H1 (cell line): ENCODE data around the gene PCID2. TPM values are rescaled to one million over a fixed set of nuclear protein-coding genes. Genes with fewer than 3 reads are reported as not detected.

Experiments used
- CTCF ChIA-PET: fragments of 300-600 bp; sonication (Branson Sonifier 250); formaldehyde crosslinking; loops from one replicate; lab custom pipeline; 2021; ENCODE audit not compliant: partially characterized antibody; lab: Charles Lee
- POLR2A ChIA-PET: fragments of 300-600 bp; sonication (Branson Sonifier 250); formaldehyde crosslinking; loops from one replicate; lab custom pipeline; 2021; ENCODE audit warnings: inconsistent platforms; ENCODE audit not compliant: partially characterized antibody; lab: Charles Lee
- DNase-seq, 2 experiments: peaks; one replicate each; pipeline versions ENCODE4 v3.0.0 to v3.0.0-alpha.2; 2010 to 2022; ENCODE audit warnings: low spot score in 2 of 2, low read depth in 1 of 2, mixed read lengths in 1 of 2
- FAIRE-seq: peaks from 2 replicates; lab custom pipeline; 2011; peaks lifted over from hg19 to GRCh38; lab: Jason Lieb, UNC
- H2AFZ ChIP-seq: 2 replicates; pipeline ENCODE4 v1.8.1; 2012; ENCODE audit warnings: low read length, inconsistent platforms
- H2AK5ac ChIP-seq: 2 replicates; pipeline ENCODE4 v1.6.1; 2013; ENCODE audit warnings: low read depth, low read length
- H2BK120ac ChIP-seq: replicated peaks from 2 replicates; pipeline ENCODE3; 2013; ENCODE audit warnings: low read depth, low read length, inconsistent platforms
- H2BK12ac ChIP-seq: 2 replicates; pipeline ENCODE4 v1.6.1; 2013; ENCODE audit warnings: low read depth, low read length
- H2BK15ac ChIP-seq: 2 replicates; pipeline ENCODE4 v1.6.1; 2013; ENCODE audit warnings: low read length
- H2BK20ac ChIP-seq: 2 replicates; pipeline ENCODE4 v1.6.1; 2013; ENCODE audit warnings: low read length
- H2BK5ac ChIP-seq: 2 replicates; pipeline ENCODE4 v1.6.1; 2013; ENCODE audit warnings: low read depth, low read length
- H3K14ac ChIP-seq: 2 replicates; pipeline ENCODE4 v1.6.1; 2013; ENCODE audit warnings: inconsistent platforms; ENCODE audit not compliant: insufficient read length
- H3K18ac ChIP-seq: 2 replicates; pipeline ENCODE4 v1.6.1; 2013; ENCODE audit warnings: low read length; ENCODE audit errors: extremely low read depth
- H3K23ac ChIP-seq: 2 replicates; pipeline ENCODE4 v1.6.1; 2013; ENCODE audit warnings: inconsistent platforms; ENCODE audit not compliant: insufficient read length
- H3K23me2 ChIP-seq: 2 replicates; pipeline ENCODE4 v1.6.1; 2013; ENCODE audit warnings: low read depth, low read length
- H3K27ac ChIP-seq: 2 replicates; pipeline ENCODE4 v1.6.1; 2011; ENCODE audit warnings: low read depth, low read length, inconsistent platforms
- H3K27me3 ChIP-seq, 4 experiments: replicated peaks in 1 of 4; 1 replicate in 1 of 4; 2 replicates in 3 of 4; pipeline versions ENCODE4 v1.6.1 to v1.8.1; 2011 to 2013; ENCODE audit warnings: low read length in 3 of 4, mild to moderate bottlenecking in 3 of 4, inconsistent platforms in 2 of 4, mixed read lengths in 2 of 4, moderate library complexity in 1 of 4; ENCODE audit not compliant: control insufficient read depth in 3 of 4, insufficient read depth in 3 of 4; ENCODE audit errors: extremely low read depth in 1 of 4
- H3K36me3 ChIP-seq, 4 experiments: 2 replicates each; pipeline versions ENCODE4 v1.6.1 to v1.8.1; 2011 to 2013; ENCODE audit warnings: mild to moderate bottlenecking in 4 of 4, low read length in 3 of 4, moderate library complexity in 2 of 4, control low read depth in 1 of 4, inconsistent platforms in 1 of 4; ENCODE audit not compliant: insufficient read depth in 4 of 4, control insufficient read depth in 2 of 4
- H3K4ac ChIP-seq: replicated peaks from 2 replicates; pipeline ENCODE3; 2013; ENCODE audit warnings: low read length, low read depth, mixed read lengths, inconsistent platforms; ENCODE audit not compliant: insufficient read length
- H3K4me1 ChIP-seq, 4 experiments: replicated peaks in 1 of 4; 1 replicate in 1 of 4; 2 replicates in 3 of 4; pipeline versions ENCODE4 v1.6.1 to v1.8.1; 2011 to 2013; ENCODE audit warnings: low read length in 3 of 4, inconsistent platforms in 2 of 4, mixed read lengths in 1 of 4; ENCODE audit not compliant: insufficient read depth in 4 of 4, control insufficient read depth in 3 of 4
- H3K4me2 ChIP-seq, 2 experiments: 2 replicates each; pipeline versions ENCODE4 v1.6.1 to v1.8.1; 2011 to 2013; ENCODE audit warnings: low read depth in 2 of 2, low read length in 2 of 2, control low read depth in 1 of 2, inconsistent platforms in 1 of 2, mild to moderate bottlenecking in 1 of 2; ENCODE audit not compliant: insufficient read depth in 1 of 2
- H3K4me3 ChIP-seq, 4 experiments: fragments of 200-600, 300-600 bp in 1 of 4; sonication (generic), shearing (Covaris generic), sonication (Bioruptor Twin) in 1 of 4; 2 replicates each; pipeline versions ENCODE4 v1.5.1 to v1.8.1; 2011 to 2016; ENCODE audit warnings: low read length in 4 of 4, low read depth in 3 of 4, control low read depth in 2 of 4, inconsistent platforms in 2 of 4, mild to moderate bottlenecking in 2 of 4, mixed read lengths in 1 of 4, moderate library complexity in 1 of 4; ENCODE audit not compliant: insufficient read depth in 2 of 4; ENCODE audit errors: extremely low read depth in 1 of 4
- H3K56ac ChIP-seq: replicated peaks from 2 replicates; pipeline ENCODE3; 2013; ENCODE audit warnings: low read depth, mild to moderate bottlenecking, mixed read lengths, low read length, inconsistent platforms; ENCODE audit not compliant: insufficient read length
- H3K79me1 ChIP-seq: 2 replicates; pipeline ENCODE4 v1.6.1; 2013; ENCODE audit warnings: low read depth, low read length, control low read depth
- H3K79me2 ChIP-seq, 2 experiments: 2 replicates each; pipeline versions ENCODE4 v1.6.1 to v1.8.1; 2012 to 2013; ENCODE audit warnings: low read length in 2 of 2, mild to moderate bottlenecking in 2 of 2, inconsistent platforms in 1 of 2; ENCODE audit not compliant: insufficient read depth in 2 of 2, control insufficient read depth in 1 of 2
- H3K9ac ChIP-seq, 4 experiments: replicated peaks in 1 of 4; 1 replicate in 1 of 4; 2 replicates in 3 of 4; pipeline versions ENCODE4 v1.6.1 to v1.8.1; 2011 to 2013; ENCODE audit warnings: low read depth in 3 of 4, low read length in 3 of 4, control low read depth in 2 of 4, mild to moderate bottlenecking in 2 of 4, moderate library complexity in 2 of 4, inconsistent platforms in 1 of 4; ENCODE audit errors: extremely low read depth in 1 of 4
- H3K9me3 ChIP-seq, 2 experiments: 2 replicates each; pipeline versions ENCODE4 v1.6.1 to v1.8.1; 2012 to 2013; ENCODE audit warnings: mild to moderate bottlenecking in 2 of 2, moderate library complexity in 2 of 2, control low read depth in 1 of 2, inconsistent platforms in 1 of 2, low read depth in 1 of 2, low read length in 1 of 2, mixed read lengths in 1 of 2; ENCODE audit not compliant: insufficient read depth in 2 of 2
- H4K20me1 ChIP-seq, 2 experiments: replicated peaks in 1 of 2; 2 replicates each; pipeline versions ENCODE3 to v1.8.1; 2011 to 2013; ENCODE audit warnings: inconsistent platforms in 2 of 2, low read length in 2 of 2, mild to moderate bottlenecking in 1 of 2; ENCODE audit not compliant: insufficient read depth in 2 of 2, control insufficient read depth in 1 of 2
- H4K5ac ChIP-seq: 2 replicates; pipeline ENCODE4 v1.6.1; 2013; ENCODE audit warnings: low read length, low read depth, mixed read lengths, inconsistent platforms; ENCODE audit not compliant: insufficient read length
- H4K8ac ChIP-seq: 2 replicates; pipeline ENCODE4 v1.8.0; 2013; ENCODE audit warnings: mild to moderate bottlenecking, moderate library complexity, low read length, inconsistent platforms; ENCODE audit not compliant: insufficient read depth; ENCODE audit errors: extremely low read depth
- H4K91ac ChIP-seq: replicated peaks from 2 replicates; pipeline ENCODE3; 2013; ENCODE audit warnings: low read length, mixed read lengths, inconsistent platforms; ENCODE audit not compliant: insufficient read length
- BCL11A ChIP-seq, 2 experiments: IDR thresholded peaks; one replicate each; pipeline ENCODE4 v1.6.1; 2011; ENCODE audit warnings: low read depth in 2 of 2, low read length in 2 of 2, mild to moderate bottlenecking in 2 of 2
- CHD1 ChIP-seq: IDR thresholded peaks from 2 replicates; pipeline ENCODE4 v1.6.1; 2012; ENCODE audit warnings: low read depth, low read length, improper control_type of control experiment
- EP300 ChIP-seq, 2 experiments: IDR thresholded peaks; 1 replicate in 1 of 2; 2 replicates in 1 of 2; pipeline ENCODE4 v1.6.1; 2011 to 2012; ENCODE audit warnings: low read depth in 2 of 2, low read length in 2 of 2, mild to moderate bottlenecking in 2 of 2, borderline replicate concordance in 1 of 2, inconsistent platforms in 1 of 2, moderate library complexity in 1 of 2
- EZH2 ChIP-seq: fragments of 200-600 bp; sonication (generic); IDR thresholded peaks from 2 replicates; pipeline ENCODE4 v1.7.1; 2012; ENCODE audit warnings: low read depth, mild to moderate bottlenecking, moderate library complexity, low read length, inconsistent platforms; ENCODE audit not compliant: severe bottlenecking
- HDAC2 ChIP-seq, 2 experiments: fragments of 300-600 bp in 1 of 2; sonication (generic) in 1 of 2; IDR thresholded peaks; 2 replicates each; pipeline ENCODE4 v1.6.1; 2011 to 2012; ENCODE audit warnings: low read depth in 2 of 2, low read length in 2 of 2, mild to moderate bottlenecking in 2 of 2, moderate library complexity in 2 of 2, borderline replicate concordance in 1 of 2, inconsistent platforms in 1 of 2
- HDAC6 ChIP-seq: IDR thresholded peaks from one replicate; pipeline ENCODE4 v1.7.1; 2012; ENCODE audit warnings: low read depth, mild to moderate bottlenecking, inconsistent platforms, low read length, moderate library complexity
- JUN ChIP-seq: IDR thresholded peaks from 2 replicates; pipeline ENCODE4 v1.6.1; 2011; ENCODE audit warnings: low read depth, mild to moderate bottlenecking, improper control_type of control experiment, low read length
- JUND ChIP-seq: IDR thresholded peaks from 2 replicates; pipeline ENCODE4 v1.6.1; 2011; ENCODE audit warnings: mild to moderate bottlenecking, improper control_type of control experiment, low read length
- KDM1A ChIP-seq: fragments of 200-600, 300-600 bp; sonication (generic); IDR thresholded peaks from 2 replicates; pipeline ENCODE4 v1.7.1; 2016; ENCODE audit warnings: mild to moderate bottlenecking, low read length, borderline replicate concordance
- RBBP5 ChIP-seq: IDR thresholded peaks from 2 replicates; pipeline ENCODE4 v1.7.1; 2012; ENCODE audit warnings: low read depth, mild to moderate bottlenecking, inconsistent platforms, low read length, moderate library complexity, borderline replicate concordance
- SUZ12 ChIP-seq: fragments of 200-600 bp; sonication (generic); IDR thresholded peaks from 2 replicates; pipeline ENCODE4 v1.6.1; 2012; ENCODE audit warnings: mild to moderate bottlenecking, inconsistent platforms, low read length, moderate library complexity, mixed read lengths
- WGBS, 2 experiments: shearing (Covaris generic) in 1 of 2; methylation state at CpG; one replicate each; pipeline versions ENCODE4 v1.1.6 to v1.1.7; 2013 to 2015; ENCODE audit warnings: low lambda C conversion rate in 2 of 2, mixed read lengths in 2 of 2, inconsistent platforms in 1 of 2, low coverage in 1 of 2, missing lambda C conversion rate in 1 of 2; ENCODE audit not compliant: insufficient replicate concordance in 2 of 2, insufficient coverage in 1 of 2, insufficient read length in 1 of 2; ENCODE audit errors: extremely low coverage in 1 of 2, missing lambda C conversion rate in 1 of 2; 5-methylcytosine and 5-hydroxymethylcytosine counted together
- polyA plus RNA-seq, 7 experiments: library from polyadenylated mRNA; depleted of rRNA in 3 of 7; stranded (reverse) in 5 of 7; unstranded in 2 of 7; fragments of >200 nt in 5 of 7; fragments of 200-250 nt in 2 of 7; gene quantifications; 1 replicate in 5 of 7; 2 replicates in 1 of 7; 4 replicates in 1 of 7; pipeline versions ENCODE4 v1.2.1 to v1.2.3, GENCODE V29; 2011 to 2013; ENCODE audit warnings: missing spikeins in 2 of 7, mixed read lengths in 2 of 7
- total RNA-seq: library from RNA; stranded (reverse); fragmentation: NEBNext Ultra II Directional; extraction: Animal tissue kit (Norgen Biotek cat#: 25700); gene quantifications from 2 replicates; pipeline ENCODE4 v1.2.1, GENCODE V29; 2021

PCID2 gene
- total and polyA plus RNA-seq, 2 of the 8 experiments (the other 6 are each of a cell fraction or from before 2014, with no cell fraction given): 72.4 to 72.8 TPM

DNA sequence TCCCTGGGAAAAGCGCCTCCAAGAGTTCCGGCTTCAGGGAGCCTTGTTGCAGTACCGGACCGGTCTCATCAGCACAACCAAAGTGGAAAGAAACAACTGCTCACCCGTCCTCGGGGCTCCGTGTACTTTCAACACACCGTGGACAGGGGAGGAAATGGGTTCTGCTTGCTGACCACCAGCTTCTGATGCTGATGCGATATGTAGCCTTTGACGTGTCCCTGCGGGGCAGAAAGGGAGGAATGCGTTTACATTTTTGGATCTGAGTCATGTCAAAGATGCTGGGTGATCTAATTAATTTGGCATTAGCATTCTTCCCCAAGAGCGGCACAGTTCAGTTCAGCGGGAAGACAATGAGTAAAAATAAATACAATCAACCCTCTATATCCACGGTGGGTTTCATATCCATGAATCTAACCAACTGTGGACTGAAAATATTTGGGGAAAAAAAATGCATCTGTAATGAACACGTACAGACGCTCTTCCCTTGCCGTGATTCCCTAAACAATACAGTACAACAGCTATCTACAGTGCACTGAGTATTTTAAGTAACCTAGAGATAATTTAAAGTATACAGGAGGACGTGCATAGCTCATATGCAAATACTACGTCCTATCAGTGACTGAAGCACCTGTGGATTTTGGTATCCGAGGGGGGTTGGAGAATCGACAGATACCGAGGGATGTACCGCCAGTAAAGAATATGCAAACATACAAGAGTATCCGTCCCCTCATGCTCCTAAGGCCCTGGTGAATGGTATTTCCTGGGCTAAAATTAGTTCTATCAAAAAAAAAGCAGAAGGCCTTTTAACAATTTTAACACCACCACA is 30.2 kb downstream of the PCID2 start:
- Histone ChIP-seq H3K27me3 (no peaks in the 10 kb centered on the region), H2AFZ (no peak overlapping the region), H3K4me1 (peaks cover 0 to 10% (median 2%) of the 10 kb centered on the region in 4 experiments; a peak in 5 of 7 replicates), H3K27ac (no peak overlapping the region), H3K4ac (no peak overlapping the region), H3K14ac (no peak overlapping the region), H2BK20ac (no peak overlapping the region), H2BK120ac (no peak overlapping the region), H2AK5ac (no peak overlapping the region), H3K18ac (no peak overlapping the region), H2BK15ac (no peak overlapping the region), H2BK5ac (no peak overlapping the region), H4K91ac (no peak overlapping the region), H3K9me3 (no peaks in the 10 kb centered on the region), H3K79me2 (no peaks in the 10 kb centered on the region), H3K23ac (no peak overlapping the region), H3K4me3 (no peak overlapping the region), H2BK12ac (no peak overlapping the region), H4K20me1 (peaks cover 6 to 15% of the 10 kb centered on the region in 2 experiments), H3K4me2 (no peak overlapping the region), H4K8ac (no peak overlapping the region), H3K36me3 (peaks cover 20 to 70% (median 56%) of the 10 kb centered on the region in 4 experiments), H3K9ac (no peak overlapping the region), H3K23me2 (no peaks in the 10 kb centered on the region), H4K5ac (no peak overlapping the region), H3K56ac (no peak overlapping the region), H3K79me1 (no peaks in the 10 kb centered on the region)
- 91% methylated on average over 25 of the region's 25 CpGs; no CpG with 5 or more reads in 1 of the 2 experiments for WGBS, 2 experiments
- no peak for DNase-seq
- ChIA-PET POLR2A (interaction anchor here (0.6 to 1.5 kb wide), 3 partner anchors 9 to 93 kb away, joined by 4 to 6 read pairs (median 5); no protein-coding TSS in a partner anchor), CTCF (interaction anchor here (0.7 to 1.2 kb wide), 2 partner anchors 21 to 149 kb away, joined by 3 to 5 read pairs; no protein-coding TSS in a partner anchor)
- no peak for FAIRE-seq
- TF ChIP-seq HDAC6 (no peak), JUN (no peak), EP300 (IDR thresholded peaks at IDR 0.05; ENCODE audit: borderline replicate concordance in 1 of 2, low read depth in 2 of 2, low read length in 2 of 2) (no peak), RBBP5 (no peak), JUND (no peak), CHD1 (no peak), SUZ12 (no peak), KDM1A (no peak), HDAC2 (IDR thresholded peaks at IDR 0.05; ENCODE audit: borderline replicate concordance in 1 of 2, low read depth in 2 of 2, low read length in 2 of 2) (no peak), EZH2 (no peak), BCL11A (IDR thresholded peaks at IDR 0.05; ENCODE audit: low read depth in 2 of 2, low read length in 2 of 2) (no peak)
